HepG2 (cell line): ENCODE results near the gene FBRSL1. TPM values are rescaled to one million over a fixed set of nuclear protein-coding genes. Genes with fewer than 3 reads are reported as not detected.
A peak's percentile ranks its signal among the peaks of the same experiment; 100 is the strongest.

Experiments
- FLYWCH1 ChIP-seq: sonication (generic); formaldehyde crosslinking; IDR thresholded peaks from 2 replicates; pipeline ENCODE4 v1.8.1; 2023; ENCODE audit warnings: mild to moderate bottlenecking, missing genetic modification reagents
- HIVEP1 ChIP-seq: sonication (generic); formaldehyde crosslinking; IDR thresholded peaks from 2 replicates; pipeline ENCODE4 v1.4.0; 2020; ENCODE audit warnings: mild to moderate bottlenecking, missing genetic modification reagents
- MIER3 ChIP-seq: IDR thresholded peaks from 2 replicates; pipeline ENCODE4 v1.6.1; 2016; ENCODE audit warnings: missing compliant biosample characterization, borderline replicate concordance
- MTF1 ChIP-seq: sonication (generic); formaldehyde crosslinking; IDR thresholded peaks from 2 replicates; pipeline ENCODE4 v1.5.0; 2020; ENCODE audit warnings: missing genetic modification reagents
- POLR2AphosphoS5 ChIP-seq: IDR thresholded peaks from 2 replicates; pipeline ENCODE4 v1.6.1; 2012; ENCODE audit warnings: low read depth, low read length
- SP5 ChIP-seq: IDR thresholded peaks from 2 replicates; pipeline ENCODE4 v1.6.1; 2016; ENCODE audit warnings: low read depth, borderline replicate concordance
- TBX3 ChIP-seq: fragments of 450-650 bp; IDR thresholded peaks from 2 replicates; pipeline ENCODE4 v1.6.1; 2017; ENCODE audit warnings: antibody characterized with exemption, mild to moderate bottlenecking, inconsistent platforms, borderline replicate concordance
- ZFP62 ChIP-seq: sonication (generic); formaldehyde crosslinking; IDR thresholded peaks from 2 replicates; pipeline ENCODE4 v1.4.0; 2020; ENCODE audit warnings: missing genetic modification reagents
- ZMYM3 ChIP-seq: sonication (generic); formaldehyde crosslinking; IDR thresholded peaks from 2 replicates; pipeline ENCODE4 v1.5.1; 2020; ENCODE audit warnings: mild to moderate bottlenecking, missing genetic modification reagents
- ZNF282 ChIP-seq: fragments of 450-650 bp; IDR thresholded peaks from 2 replicates; pipeline ENCODE4 v1.6.1; 2018; ENCODE audit not compliant: partially characterized antibody
- ZNF326 ChIP-seq: sonication (generic); formaldehyde crosslinking; IDR thresholded peaks from 2 replicates; pipeline ENCODE4 v1.4.0; 2020; ENCODE audit warnings: missing genetic modification reagents, borderline replicate concordance
- ZNF563 ChIP-seq: sonication (generic); formaldehyde crosslinking; IDR thresholded peaks from 2 replicates; pipeline ENCODE4 v1.8.0; 2022; ENCODE audit warnings: mild to moderate bottlenecking, moderate library complexity, missing genetic modification reagents
- ZNF607 ChIP-seq: sonication (generic); formaldehyde crosslinking; IDR thresholded peaks from 2 replicates; pipeline ENCODE4 v1.5.1; 2020; ENCODE audit warnings: missing genetic modification reagents, mild to moderate bottlenecking, borderline replicate concordance
- ZNF761 ChIP-seq: sonication (generic); formaldehyde crosslinking; conservative IDR thresholded peaks from 2 replicates; pipeline ENCODE4 v1.4.0; 2020; ENCODE audit warnings: mild to moderate bottlenecking, missing genetic modification reagents
- ZNF878 ChIP-seq: sonication (generic); formaldehyde crosslinking; IDR thresholded peaks from 2 replicates; pipeline ENCODE4 v1.8.1; 2023; ENCODE audit warnings: mild to moderate bottlenecking, missing genetic modification reagents, moderate library complexity
- polyA plus RNA-seq, 8 experiments: library from polyadenylated mRNA; depleted of rRNA in 3 of 8; stranded (reverse) in 7 of 8; unstranded in 1 of 8; fragments of >200 nt; fragmentation: Illumina TruSeq in 4 of 8; extraction: Trizol in 4 of 8; gene quantifications; 2 replicates each; pipeline versions ENCODE4 v1.2.1 to v1.2.3, GENCODE V29; 2011 to 2016; ENCODE audit warnings: low read depth in 4 of 8, missing spikeins in 1 of 8, mixed read lengths in 1 of 8; ENCODE audit not compliant: insufficient read depth in 1 of 8
- total RNA-seq, 5 experiments: library from RNA; depleted of rRNA; stranded (reverse); fragments of >200 nt; fragmentation: Illumina TruSeq; extraction: Trizol; gene quantifications; 2 replicates each; pipeline ENCODE4 v1.2.3, GENCODE V29; 2016; ENCODE audit warnings: low read depth in 1 of 5
- TF ChIP-seq, protein P1 (sequence below): sonication (generic); formaldehyde crosslinking; IDR thresholded peaks from 2 replicates; pipeline ENCODE4 v1.8.0; 2022; ENCODE audit warnings: missing genetic modification reagents, mild to moderate bottlenecking, inconsistent platforms, borderline replicate concordance
- TF ChIP-seq, protein P2 (sequence below): IDR thresholded peaks from 2 replicates; pipeline ENCODE4 v1.6.1; 2016; ENCODE audit warnings: low read depth, control low read depth
- TF ChIP-seq, protein P3 (sequence below): sonication (generic); formaldehyde crosslinking; IDR thresholded peaks from 2 replicates; pipeline ENCODE4 v1.4.0; 2020; ENCODE audit warnings: mild to moderate bottlenecking, missing genetic modification reagents
- TF ChIP-seq, protein P4 (sequence below): sonication (generic); formaldehyde crosslinking; IDR thresholded peaks from 2 replicates; pipeline ENCODE4 v1.9.0; 2021; ENCODE audit warnings: missing genetic modification reagents, borderline replicate concordance
- TF ChIP-seq, protein P5 (sequence below): sonication (generic); formaldehyde crosslinking; IDR thresholded peaks from 2 replicates; pipeline ENCODE4 v1.4.0; 2020; ENCODE audit warnings: missing genetic modification reagents
- TF ChIP-seq, protein P6 (sequence below): conservative IDR thresholded peaks from 2 replicates; pipeline ENCODE4 v1.6.1; 2018; ENCODE audit warnings: missing genetic modification reagents

The FBRSL1 gene
- total and polyA plus RNA-seq, 2 of the 13 experiments (the other 11 are each of a cell fraction or from before 2014, with no cell fraction given): 3.6 to 7.9 TPM

DNA sequence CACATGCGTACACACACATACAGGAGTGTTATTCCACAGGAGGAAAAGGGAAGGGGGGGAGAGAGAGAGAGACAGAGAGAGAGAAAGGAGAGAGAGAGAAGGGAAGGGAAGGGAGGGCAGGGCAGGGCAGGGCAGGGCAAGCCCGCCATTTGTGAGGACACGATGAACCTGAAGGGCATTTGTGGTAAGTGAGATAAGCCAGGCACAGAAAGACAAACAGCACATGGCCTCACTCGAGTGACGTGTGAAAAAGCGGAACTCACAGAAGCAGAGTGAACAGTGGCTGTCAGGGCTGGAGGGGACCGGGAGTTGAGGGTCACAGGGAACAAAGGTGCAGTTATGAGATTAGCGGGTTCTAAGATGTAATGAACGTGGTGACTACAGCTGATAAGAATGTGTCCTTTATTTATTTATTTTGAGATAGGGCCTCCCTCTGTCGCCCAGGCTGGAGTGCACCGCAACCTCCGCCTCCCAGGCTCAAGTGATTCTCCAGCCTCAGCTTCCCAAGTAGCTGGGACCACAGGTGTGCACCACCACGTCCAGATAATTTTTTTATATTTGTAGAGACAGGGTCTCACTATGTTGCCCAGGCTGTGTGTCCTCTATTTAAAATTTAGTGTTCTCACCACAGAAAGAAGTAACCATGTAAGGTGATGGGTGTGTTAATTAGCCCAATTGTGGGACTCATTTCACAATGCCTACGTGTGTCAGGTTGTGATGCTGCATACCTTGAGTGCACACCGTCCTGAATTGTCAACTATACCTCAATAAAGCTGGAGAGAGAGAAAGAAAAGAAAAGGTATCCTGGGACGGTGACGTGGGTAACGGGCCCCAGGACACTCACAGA lies 18.7 kb upstream of the FBRSL1 start (continued):
- TF ChIP-seq, protein P1, sequence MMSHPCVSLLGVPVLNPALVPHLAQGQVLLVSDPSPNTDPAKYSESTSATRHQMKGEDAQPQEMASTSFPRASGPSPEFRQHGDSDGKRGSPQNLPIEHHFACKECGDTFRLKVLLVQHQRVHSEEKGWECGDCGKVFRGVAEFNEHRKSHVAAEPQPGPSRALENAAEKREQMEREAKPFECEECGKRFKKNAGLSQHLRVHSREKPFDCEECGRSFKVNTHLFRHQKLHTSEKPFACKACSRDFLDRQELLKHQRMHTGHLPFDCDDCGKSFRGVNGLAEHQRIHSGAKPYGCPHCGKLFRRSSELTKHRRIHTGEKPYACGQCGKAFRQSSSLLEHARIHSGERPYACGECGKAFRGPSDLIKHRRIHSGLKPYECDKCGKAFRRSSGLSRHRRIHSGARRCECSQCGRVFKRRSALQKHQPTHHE (CRISPR knock-in tag): no peak; the same call in 1 of the 2 replicates
- no peak for TF ChIP-seq FLYWCH1 (CRISPR knock-in tag)
- peak; percentile 80 for TF ChIP-seq TBX3
- peak; percentile 94 for TF ChIP-seq ZNF878 (CRISPR knock-in tag)
- no peak for TF ChIP-seq MIER3 (CRISPR knock-in tag)
- TF ChIP-seq ZNF563 (CRISPR knock-in tag): no peak; the same call in 1 of the 2 replicates
- TF ChIP-seq POLR2AphosphoS5: no peak
- TF ChIP-seq, protein P2, sequence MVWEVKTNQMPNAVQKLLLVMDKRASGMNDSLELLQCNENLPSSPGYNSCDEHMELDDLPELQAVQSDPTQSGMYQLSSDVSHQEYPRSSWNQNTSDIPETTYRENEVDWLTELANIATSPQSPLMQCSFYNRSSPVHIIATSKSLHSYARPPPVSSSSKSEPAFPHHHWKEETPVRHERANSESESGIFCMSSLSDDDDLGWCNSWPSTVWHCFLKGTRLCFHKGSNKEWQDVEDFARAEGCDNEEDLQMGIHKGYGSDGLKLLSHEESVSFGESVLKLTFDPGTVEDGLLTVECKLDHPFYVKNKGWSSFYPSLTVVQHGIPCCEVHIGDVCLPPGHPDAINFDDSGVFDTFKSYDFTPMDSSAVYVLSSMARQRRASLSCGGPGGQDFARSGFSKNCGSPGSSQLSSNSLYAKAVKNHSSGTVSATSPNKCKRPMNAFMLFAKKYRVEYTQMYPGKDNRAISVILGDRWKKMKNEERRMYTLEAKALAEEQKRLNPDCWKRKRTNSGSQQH (CRISPR knock-in tag): no peak
- TF ChIP-seq ZNF282: no peak
- peak; percentile 95; the same call in 1 of the 2 replicates for TF ChIP-seq MTF1 (CRISPR knock-in tag)
- TF ChIP-seq, protein P3, sequence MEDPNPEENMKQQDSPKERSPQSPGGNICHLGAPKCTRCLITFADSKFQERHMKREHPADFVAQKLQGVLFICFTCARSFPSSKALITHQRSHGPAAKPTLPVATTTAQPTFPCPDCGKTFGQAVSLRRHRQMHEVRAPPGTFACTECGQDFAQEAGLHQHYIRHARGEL (CRISPR knock-in tag): no peak
- TF ChIP-seq HIVEP1 (CRISPR knock-in tag): no peak
- no peak for TF ChIP-seq ZFP62 (CRISPR knock-in tag)
- TF ChIP-seq, protein P4, sequence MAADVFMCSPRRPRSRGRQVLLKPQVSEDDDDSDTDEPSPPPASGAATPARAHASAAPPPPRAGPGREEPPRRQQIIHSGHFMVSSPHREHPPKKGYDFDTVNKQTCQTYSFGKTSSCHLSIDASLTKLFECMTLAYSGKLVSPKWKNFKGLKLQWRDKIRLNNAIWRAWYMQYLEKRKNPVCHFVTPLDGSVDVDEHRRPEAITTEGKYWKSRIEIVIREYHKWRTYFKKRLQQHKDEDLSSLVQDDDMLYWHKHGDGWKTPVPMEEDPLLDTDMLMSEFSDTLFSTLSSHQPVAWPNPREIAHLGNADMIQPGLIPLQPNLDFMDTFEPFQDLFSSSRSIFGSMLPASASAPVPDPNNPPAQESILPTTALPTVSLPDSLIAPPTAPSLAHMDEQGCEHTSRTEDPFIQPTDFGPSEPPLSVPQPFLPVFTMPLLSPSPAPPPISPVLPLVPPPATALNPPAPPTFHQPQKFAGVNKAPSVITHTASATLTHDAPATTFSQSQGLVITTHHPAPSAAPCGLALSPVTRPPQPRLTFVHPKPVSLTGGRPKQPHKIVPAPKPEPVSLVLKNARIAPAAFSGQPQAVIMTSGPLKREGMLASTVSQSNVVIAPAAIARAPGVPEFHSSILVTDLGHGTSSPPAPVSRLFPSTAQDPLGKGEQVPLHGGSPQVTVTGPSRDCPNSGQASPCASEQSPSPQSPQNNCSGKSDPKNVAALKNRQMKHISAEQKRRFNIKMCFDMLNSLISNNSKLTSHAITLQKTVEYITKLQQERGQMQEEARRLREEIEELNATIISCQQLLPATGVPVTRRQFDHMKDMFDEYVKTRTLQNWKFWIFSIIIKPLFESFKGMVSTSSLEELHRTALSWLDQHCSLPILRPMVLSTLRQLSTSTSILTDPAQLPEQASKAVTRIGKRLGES (CRISPR knock-in tag): no peak
- TF ChIP-seq, protein P5, sequence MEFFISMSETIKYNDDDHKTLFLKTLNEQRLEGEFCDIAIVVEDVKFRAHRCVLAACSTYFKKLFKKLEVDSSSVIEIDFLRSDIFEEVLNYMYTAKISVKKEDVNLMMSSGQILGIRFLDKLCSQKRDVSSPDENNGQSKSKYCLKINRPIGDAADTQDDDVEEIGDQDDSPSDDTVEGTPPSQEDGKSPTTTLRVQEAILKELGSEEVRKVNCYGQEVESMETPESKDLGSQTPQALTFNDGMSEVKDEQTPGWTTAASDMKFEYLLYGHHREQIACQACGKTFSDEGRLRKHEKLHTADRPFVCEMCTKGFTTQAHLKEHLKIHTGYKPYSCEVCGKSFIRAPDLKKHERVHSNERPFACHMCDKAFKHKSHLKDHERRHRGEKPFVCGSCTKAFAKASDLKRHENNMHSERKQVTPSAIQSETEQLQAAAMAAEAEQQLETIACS (CRISPR knock-in tag): no peak
- no peak for TF ChIP-seq ZNF326
- peak; percentile 82; the same call in 1 of the 2 replicates for TF ChIP-seq SP5 (CRISPR knock-in tag)
- peak; percentile 58; the same call in 1 of the 2 replicates for TF ChIP-seq ZNF607 (CRISPR knock-in tag)
- TF ChIP-seq, protein P6, sequence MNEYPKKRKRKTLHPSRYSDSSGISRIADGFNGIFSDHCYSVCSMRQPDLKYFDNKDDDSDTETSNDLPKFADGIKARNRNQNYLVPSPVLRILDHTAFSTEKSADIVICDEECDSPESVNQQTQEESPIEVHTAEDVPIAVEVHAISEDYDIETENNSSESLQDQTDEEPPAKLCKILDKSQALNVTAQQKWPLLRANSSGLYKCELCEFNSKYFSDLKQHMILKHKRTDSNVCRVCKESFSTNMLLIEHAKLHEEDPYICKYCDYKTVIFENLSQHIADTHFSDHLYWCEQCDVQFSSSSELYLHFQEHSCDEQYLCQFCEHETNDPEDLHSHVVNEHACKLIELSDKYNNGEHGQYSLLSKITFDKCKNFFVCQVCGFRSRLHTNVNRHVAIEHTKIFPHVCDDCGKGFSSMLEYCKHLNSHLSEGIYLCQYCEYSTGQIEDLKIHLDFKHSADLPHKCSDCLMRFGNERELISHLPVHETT (CRISPR knock-in tag): peak; percentile 37; the same call in 1 of the 2 replicates
- TF ChIP-seq ZMYM3 (CRISPR knock-in tag): peak; percentile 94
- no peak for TF ChIP-seq ZNF761 (CRISPR knock-in tag)
